22Rv1 (cell line): ENCODE results near the gene NRARP.

ENCODE experiments used
- H3K27ac ChIP-seq: fragments of 450-650 bp; 2 replicates; pipeline ENCODE4 v1.5.1; 2017
- ZFX ChIP-seq: fragments of 450-650 bp; IDR thresholded peaks from 2 replicates; pipeline ENCODE4 v1.6.1; 2017; ENCODE audit warnings: antibody characterized with exemption, borderline replicate concordance
- TF ChIP-seq, protein P1 (sequence below): fragments of 450-650 bp; IDR thresholded peaks from 2 replicates; pipeline ENCODE4 v1.5.1; 2017; ENCODE audit warnings: mild to moderate bottlenecking

The NRARP gene

DNA sequence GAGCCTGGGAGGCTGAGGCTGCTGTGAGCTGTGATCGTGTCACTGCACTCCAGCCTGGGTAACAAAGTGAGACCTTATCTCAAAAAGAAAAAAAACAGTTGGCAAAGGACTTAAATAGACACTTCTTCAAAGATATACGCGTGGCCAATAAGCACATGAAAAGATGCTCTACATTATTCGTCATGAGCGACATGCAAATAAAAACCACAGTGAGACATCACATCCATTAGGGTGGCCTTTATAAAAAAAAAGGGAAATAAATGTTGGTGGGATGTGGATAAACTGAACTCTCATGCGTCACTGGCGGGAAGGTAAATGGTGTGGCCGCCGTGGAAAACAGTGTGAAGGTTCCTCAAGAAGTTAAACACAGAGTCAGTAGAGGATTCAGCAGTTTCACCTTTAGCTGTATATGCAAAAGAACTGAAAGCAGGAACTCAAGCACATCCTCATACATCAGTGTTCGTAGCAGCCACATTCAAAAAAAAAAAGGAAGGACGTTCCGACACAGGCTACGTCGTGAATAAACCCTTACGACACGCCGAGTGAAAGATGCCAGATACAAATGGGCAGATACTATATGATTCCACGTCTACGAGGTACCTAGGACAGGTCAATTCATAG, 24.5 kb upstream of the NRARP start:
- TF ChIP-seq, protein P1, sequence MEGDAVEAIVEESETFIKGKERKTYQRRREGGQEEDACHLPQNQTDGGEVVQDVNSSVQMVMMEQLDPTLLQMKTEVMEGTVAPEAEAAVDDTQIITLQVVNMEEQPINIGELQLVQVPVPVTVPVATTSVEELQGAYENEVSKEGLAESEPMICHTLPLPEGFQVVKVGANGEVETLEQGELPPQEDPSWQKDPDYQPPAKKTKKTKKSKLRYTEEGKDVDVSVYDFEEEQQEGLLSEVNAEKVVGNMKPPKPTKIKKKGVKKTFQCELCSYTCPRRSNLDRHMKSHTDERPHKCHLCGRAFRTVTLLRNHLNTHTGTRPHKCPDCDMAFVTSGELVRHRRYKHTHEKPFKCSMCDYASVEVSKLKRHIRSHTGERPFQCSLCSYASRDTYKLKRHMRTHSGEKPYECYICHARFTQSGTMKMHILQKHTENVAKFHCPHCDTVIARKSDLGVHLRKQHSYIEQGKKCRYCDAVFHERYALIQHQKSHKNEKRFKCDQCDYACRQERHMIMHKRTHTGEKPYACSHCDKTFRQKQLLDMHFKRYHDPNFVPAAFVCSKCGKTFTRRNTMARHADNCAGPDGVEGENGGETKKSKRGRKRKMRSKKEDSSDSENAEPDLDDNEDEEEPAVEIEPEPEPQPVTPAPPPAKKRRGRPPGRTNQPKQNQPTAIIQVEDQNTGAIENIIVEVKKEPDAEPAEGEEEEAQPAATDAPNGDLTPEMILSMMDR: no peak
- no peak for TF ChIP-seq ZFX
- H3K27ac ChIP-seq: no peak overlapping the region

DNA sequence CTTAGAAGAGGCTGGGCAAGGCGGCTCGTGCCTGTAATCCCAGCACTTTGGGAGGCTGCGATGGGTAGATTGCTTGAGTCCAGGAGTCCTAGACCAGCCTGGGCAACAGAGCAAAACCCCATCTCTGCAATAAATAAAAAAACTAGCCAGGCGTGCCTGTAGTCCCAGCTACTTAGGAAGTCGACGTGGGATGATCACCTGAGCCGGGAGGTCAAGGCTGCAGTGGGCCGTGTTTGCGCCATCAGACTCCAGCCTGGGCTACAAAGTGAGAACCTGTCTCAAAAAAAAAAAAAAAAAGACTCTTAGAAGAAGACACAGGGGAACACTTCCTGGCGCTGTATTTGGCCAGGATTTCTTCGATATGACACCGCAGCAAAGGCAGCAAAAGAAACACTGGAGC, 23.7 kb upstream of the NRARP start:
- H3K27ac ChIP-seq: no peak overlapping the region
- TF ChIP-seq, protein P1: no peak
- no peak for TF ChIP-seq ZFX

DNA sequence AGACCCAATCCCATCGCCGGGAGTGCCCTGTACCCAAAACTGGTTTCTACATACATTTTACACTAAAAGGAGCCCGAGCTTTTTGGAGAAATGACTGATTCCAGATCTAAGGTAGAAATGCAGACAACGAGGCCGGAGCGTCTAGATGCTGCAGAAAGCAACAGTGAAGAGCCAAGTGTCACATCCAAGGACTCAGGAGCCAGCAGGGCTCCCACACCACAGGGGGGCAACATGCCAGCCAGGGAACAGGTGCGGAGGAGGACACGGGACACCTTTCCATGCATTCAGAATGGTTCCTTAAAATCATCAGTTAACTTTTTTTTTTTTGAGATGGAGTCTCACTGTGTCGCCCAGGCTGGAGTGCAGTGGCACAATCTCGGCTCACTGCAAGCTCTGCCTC, 23.1 kb upstream of the NRARP start:
- TF ChIP-seq, protein P1: no peak
- no peak for TF ChIP-seq ZFX
- H3K27ac ChIP-seq: no peak overlapping the region

DNA sequence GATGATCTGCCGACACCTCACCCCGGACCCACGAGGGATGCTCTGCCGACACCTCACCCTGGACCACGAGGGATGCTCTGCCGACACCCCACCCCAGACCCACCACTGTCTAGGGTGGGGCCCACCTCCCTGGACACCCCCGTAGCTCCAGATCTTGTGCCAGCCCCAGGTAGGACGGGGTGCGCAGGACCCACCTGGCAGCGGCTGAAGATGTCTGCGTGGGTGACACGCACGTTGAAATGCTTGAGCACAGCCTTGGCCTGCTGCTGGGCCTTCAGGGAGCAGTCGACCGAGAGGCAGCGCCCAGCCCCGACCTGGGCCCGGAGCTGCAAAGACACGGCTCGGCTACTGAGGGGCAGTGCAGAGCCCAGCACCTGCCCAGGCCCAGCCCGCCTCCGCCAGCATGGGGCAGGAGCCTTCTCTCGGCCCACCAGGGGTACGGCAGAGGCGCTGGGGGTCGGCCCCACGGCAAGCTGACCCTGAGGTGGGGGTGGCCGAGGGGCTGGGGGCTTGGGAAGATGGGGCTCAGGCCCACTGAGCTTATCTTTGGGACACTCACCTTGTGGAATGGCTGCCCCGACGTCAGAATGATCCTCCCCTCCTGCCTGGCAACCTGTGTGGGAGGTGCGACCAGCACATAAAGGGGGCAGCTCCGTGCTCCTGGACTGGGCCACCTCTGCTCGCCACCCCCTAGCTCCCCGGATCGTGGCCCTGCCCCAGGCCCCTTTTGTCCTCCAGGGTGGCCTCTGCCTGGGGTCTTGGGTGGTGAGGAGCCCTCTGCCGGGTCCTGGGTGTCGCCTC, 21.7 kb upstream of the NRARP start:
- TF ChIP-seq, protein P1: no peak
- no peak for TF ChIP-seq ZFX
- H3K27ac ChIP-seq: no peak overlapping the region

DNA sequence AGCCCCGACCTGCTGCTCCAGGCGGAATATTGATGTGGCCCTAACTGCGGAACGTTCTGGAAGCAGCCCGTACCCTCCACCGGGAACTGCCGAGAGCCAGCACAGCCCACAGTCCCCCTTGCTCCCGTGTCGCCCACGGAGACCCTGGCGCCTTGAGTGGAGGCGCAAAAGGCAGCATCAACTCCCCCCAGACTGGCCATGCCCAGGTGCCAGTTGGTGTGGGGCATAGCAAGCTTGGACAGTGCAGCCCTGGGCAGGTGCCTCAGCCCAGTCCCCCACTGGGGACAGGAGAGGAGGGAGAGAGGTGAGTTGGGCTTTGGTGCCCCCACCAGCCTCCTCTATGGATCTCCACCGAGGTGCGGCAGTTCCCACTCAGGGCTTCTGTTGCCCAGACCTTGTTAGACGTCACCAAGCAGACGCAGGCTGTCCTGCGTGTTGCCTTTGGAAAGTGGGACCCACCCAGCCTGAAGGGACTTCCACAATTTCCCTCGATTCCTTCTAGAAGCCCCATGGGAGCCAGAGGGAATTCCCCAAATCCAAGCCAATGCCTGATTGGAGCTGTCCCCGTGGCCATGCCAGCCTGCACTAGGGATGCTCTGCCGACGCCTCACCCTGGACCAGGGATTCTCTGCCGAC, 19.8 kb upstream of the NRARP start:
- no peak overlapping the region for H3K27ac ChIP-seq
- TF ChIP-seq ZFX: no peak
- TF ChIP-seq, protein P1: no peak

DNA sequence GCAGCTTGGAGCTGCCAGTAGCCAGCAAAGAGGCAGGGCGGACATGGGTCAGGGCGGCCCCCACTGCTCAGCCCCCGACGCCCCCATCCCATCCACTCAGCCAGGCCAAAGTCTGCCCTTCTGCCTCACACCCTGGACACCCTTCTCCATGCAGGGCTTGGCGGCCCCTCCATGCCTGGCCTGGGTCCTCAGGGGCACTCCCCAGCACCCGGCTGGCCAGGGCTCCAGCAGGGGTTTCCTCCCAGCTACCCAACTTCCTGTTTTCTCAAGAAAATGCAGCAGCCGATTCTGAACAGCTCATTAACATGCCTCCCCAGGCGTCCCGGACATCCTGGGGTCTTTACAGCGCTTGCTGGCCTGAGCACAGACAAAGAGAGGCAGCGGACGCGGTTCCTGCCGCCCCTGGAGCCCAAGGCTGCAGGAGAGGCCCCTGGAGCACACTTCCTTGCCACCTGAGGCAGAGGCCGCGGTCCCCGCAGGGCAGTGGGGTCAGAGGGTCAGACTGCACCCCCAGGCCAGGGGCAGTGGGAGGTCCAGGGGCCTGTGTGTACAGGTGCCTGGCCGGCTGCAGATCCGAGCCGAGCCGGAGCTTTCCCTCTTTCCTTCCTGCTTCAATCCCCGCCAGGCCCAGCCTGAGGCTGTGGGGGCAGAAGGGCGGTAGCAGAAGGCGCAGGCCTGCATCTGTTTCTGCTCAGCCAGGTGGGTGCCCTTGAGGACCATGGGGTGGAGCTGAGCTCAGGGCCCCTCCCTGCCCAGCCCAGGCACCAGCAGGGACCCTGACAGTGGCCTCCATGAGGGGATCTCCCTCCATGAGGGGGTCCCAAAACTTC, 18.7 kb upstream of the NRARP start:
- no peak overlapping the region for H3K27ac ChIP-seq
- TF ChIP-seq, protein P1: no peak
- TF ChIP-seq ZFX: no peak
